ENCODE measurements around the gene GPR183.
"Not testable (repeated sequence)": the region's sequence is repeated elsewhere in the genome, so short reads cannot be mapped to it uniquely, and the experiment has no call there.

The GPR183 gene

GRCh38 chr13:99269627-99270241 is 37.5 kb downstream of the GPR183 start:
- DNase-seq (ENCODE audit: low read depth, low spot score): peak; percentile 23

GRCh38 chr13:99268822-99269221 is 38.4 kb downstream of the GPR183 start:
- no peak for DNase-seq (ENCODE audit: low read depth, low spot score)

GRCh38 chr13:99267927-99268326 is 39.3 kb downstream of the GPR183 start:
- DNase-seq (ENCODE audit: low read depth, low spot score): no peak

GRCh38 chr13:99266827-99267226 is 40.4 kb downstream of the GPR183 start:
- DNase-seq (ENCODE audit: low read depth, low spot score): no peak

GRCh38 chr13:99265821-99266426 is 41.3 kb downstream of the GPR183 start:
- peak; percentile 9 for DNase-seq (ENCODE audit: low read depth, low spot score)

GRCh38 chr13:99265162-99265800 is 41.9 kb downstream of the GPR183 start:
- no peak for DNase-seq (ENCODE audit: low read depth, low spot score)

- no peak for DNase-seq (ENCODE audit: low read depth, low spot score)
Observed at GRCh38 chr13:99264051-99264450, 43.1 kb downstream of the GPR183 start.

GRCh38 chr13:99263126-99263785 is 43.9 kb downstream of the GPR183 start:
- no peak for DNase-seq (ENCODE audit: low read depth, low spot score)

GRCh38 chr13:99261059-99261458 is 46.1 kb downstream of the GPR183 start:
- DNase-seq (ENCODE audit: low read depth, low spot score): no peak

GRCh38 chr13:99260216-99260615 is 47.0 kb downstream of the GPR183 start:
- DNase-seq (ENCODE audit: low read depth, low spot score): no peak

- DNase-seq (ENCODE audit: low read depth, low spot score): no peak
Observed at GRCh38 chr13:99258946-99259345, 48.3 kb downstream of the GPR183 start.

- no peak for DNase-seq (ENCODE audit: low read depth, low spot score)
Observed at GRCh38 chr13:99258210-99258860, 48.9 kb downstream of the GPR183 start, which contains the start of gene GPR18. TSS of gene GPR18 (minus strand) at chr13:99258379. CDS start at chr13:99255872, 2,507 bp downstream.

GRCh38 chr13:99257291-99257690 is 49.9 kb downstream of the GPR183 start:
- no peak for DNase-seq (ENCODE audit: low read depth, low spot score)

GRCh38 chr13:99256709-99257108 is 50.5 kb downstream of the GPR183 start:
- DNase-seq (ENCODE audit: low read depth, low spot score): no peak

- no peak for DNase-seq (ENCODE audit: low read depth, low spot score)
Observed at GRCh38 chr13:99256283-99256682, 50.9 kb downstream of the GPR183 start.

GRCh38 chr13:99255271-99255670 is 51.9 kb downstream of the GPR183 start:
- DNase-seq (ENCODE audit: low read depth, low spot score): no peak

- DNase-seq (ENCODE audit: low read depth, low spot score): no peak
Observed at GRCh38 chr13:99254830-99255229, 52.4 kb downstream of the GPR183 start.

- no peak for DNase-seq (ENCODE audit: low read depth, low spot score)
Observed at GRCh38 chr13:99251921-99252320, 55.3 kb downstream of the GPR183 start.

GRCh38 chr13:99250982-99251825 is 56.0 kb downstream of the GPR183 start:
- DNase-seq (ENCODE audit: low read depth, low spot score): no peak

- not testable (repeated sequence) for DNase-seq (ENCODE audit: low read depth, low spot score)
Observed at GRCh38 chr13:99249606-99250005, 57.6 kb downstream of the GPR183 start.

GRCh38 chr13:99249178-99249577 is 58.0 kb downstream of the GPR183 start:
- not testable (repeated sequence) for DNase-seq (ENCODE audit: low read depth, low spot score)

Measured in smooth muscle cell of the brain vasculature (primary cell).